HG02938 (cell line): ENCODE data around the gene SOX5.
"Not testable (repeated sequence)": the region's sequence is repeated elsewhere in the genome, so short reads cannot be mapped to it uniquely, and the experiment has no call there.

Experiments used
- ATAC-seq: cut with Tn5 transposase; IDR thresholded peaks from one replicate; pipeline ENCODE4 v1.9.1; 2021; ENCODE audit warnings: mild to moderate bottlenecking, moderate library complexity; ENCODE audit not compliant: unreplicated experiment

The SOX5 gene

GRCh38 chr12:23851602-23852001, 97.9 kb downstream of the SOX5 start:
- no peak for ATAC-seq

- ATAC-seq, result no peak
Measured at GRCh38 chr12:23847857-23848256, 101.6 kb downstream of the SOX5 start.

GRCh38 chr12:23843958-23844357, 105.5 kb downstream of the SOX5 start:
- ATAC-seq, result no peak

- no peak for ATAC-seq
Measured at GRCh38 chr12:23834076-23834475, 115.4 kb downstream of the SOX5 start.

GRCh38 chr12:23831739-23832138, 117.7 kb downstream of the SOX5 start:
- no peak for ATAC-seq

GRCh38 chr12:23830210-23830609, 119.3 kb downstream of the SOX5 start:
- ATAC-seq, result no peak

- ATAC-seq, result peak; percentile 68
Measured at GRCh38 chr12:23827353-23827752, 122.1 kb downstream of the SOX5 start.

- ATAC-seq, result not testable (repeated sequence)
Measured at GRCh38 chr12:23825124-23825523, 124.3 kb downstream of the SOX5 start.

GRCh38 chr12:23824358-23824757, 125.1 kb downstream of the SOX5 start:
- no peak for ATAC-seq

- ATAC-seq, result not testable (repeated sequence)
Measured at GRCh38 chr12:23822883-23823282, 126.6 kb downstream of the SOX5 start.

- ATAC-seq, result no peak
Measured at GRCh38 chr12:23817345-23817744, 132.1 kb downstream of the SOX5 start.

GRCh38 chr12:23816394-23816851, 133.0 kb downstream of the SOX5 start:
- no peak for ATAC-seq

GRCh38 chr12:23815810-23816209, 133.7 kb downstream of the SOX5 start:
- no peak for ATAC-seq

- ATAC-seq, result no peak
Measured at GRCh38 chr12:23813206-23813605, 136.3 kb downstream of the SOX5 start.

- no peak for ATAC-seq
Measured at GRCh38 chr12:23810329-23810902, 139.1 kb downstream of the SOX5 start.

- no peak for ATAC-seq
Measured at GRCh38 chr12:23803540-23803939, 145.9 kb downstream of the SOX5 start.

GRCh38 chr12:23795494-23795893, 154.0 kb downstream of the SOX5 start:
- no peak for ATAC-seq

- ATAC-seq, result no peak
Measured at GRCh38 chr12:23781118-23781517, 168.4 kb downstream of the SOX5 start.

GRCh38 chr12:23775208-23775607, 174.3 kb downstream of the SOX5 start:
- ATAC-seq, result no peak

GRCh38 chr12:23771240-23771949, 178.1 kb downstream of the SOX5 start:
- ATAC-seq, result no peak

- ATAC-seq, result no peak
Measured at GRCh38 chr12:23770202-23770938, 179.1 kb downstream of the SOX5 start.

- ATAC-seq, result no peak
Measured at GRCh38 chr12:23767834-23768233, 181.6 kb downstream of the SOX5 start.
